GM12865 (cell line): Measurements from ENCODE around the gene RNF215.

Experiments
- DNase-seq: peaks from one replicate; pipeline ENCODE4 v3.0.0; 2010; ENCODE audit warnings: low read depth
- H3K4me3 ChIP-seq: 2 replicates; pipeline ENCODE4 v1.5.1; 2011; ENCODE audit warnings: mild to moderate bottlenecking, low read depth, low read length, control low read depth
- TF ChIP-seq, protein P1 (sequence below): IDR thresholded peaks from 2 replicates; pipeline ENCODE4 v1.5.1; 2011; ENCODE audit warnings: low read length, control low read depth, low read depth, inconsistent platforms; ENCODE audit not compliant: insufficient read depth; ENCODE audit errors: missing control alignments

The RNF215 gene

DNA sequence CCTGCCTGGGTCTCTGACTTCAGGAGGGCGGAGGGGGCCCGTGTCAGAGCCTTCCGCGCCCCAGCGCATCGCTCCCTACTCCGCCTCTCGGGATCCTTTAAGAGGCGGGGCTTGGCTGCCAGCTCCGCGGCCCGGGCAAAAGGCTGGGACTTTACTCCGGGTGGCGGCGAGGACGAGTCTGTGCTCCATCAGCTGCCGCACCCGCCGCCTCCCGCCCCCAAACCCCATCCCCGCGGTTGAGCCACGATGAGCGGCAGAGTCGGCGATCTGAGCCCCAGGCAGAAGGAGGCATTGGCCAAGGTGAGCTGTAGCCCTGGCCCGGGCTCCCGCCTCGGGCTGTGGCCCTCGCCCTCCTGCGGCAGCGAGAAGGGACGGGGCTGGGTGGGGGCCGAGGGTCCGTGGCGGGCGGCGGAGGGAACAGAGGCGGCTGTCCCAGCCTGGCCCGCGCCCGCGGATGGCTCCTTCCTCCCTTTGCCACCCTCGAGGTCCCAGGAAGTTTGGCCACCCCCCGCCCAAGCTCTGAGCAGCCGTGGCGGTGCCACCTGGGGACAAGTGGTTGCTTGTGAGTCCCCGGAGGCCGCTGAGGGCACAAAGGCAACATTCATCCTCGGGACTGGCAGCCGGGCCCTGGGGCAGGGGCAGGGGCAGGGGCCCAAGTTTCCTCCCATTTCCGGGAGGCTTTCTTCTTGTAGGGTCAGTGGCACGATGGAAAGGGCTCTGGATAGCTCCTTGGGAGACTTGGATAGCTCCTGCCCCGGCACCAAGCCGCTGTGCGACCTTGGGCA is 9.9 kb upstream of the RNF215 start, which contains the start of gene SEC14L2:
TSS of gene SEC14L2 (plus strand) at position 148 of the 785 bp plus-strand sequence. CDS start at position 247, 99 bp downstream.
- H3K4me3 ChIP-seq = peak within 1 kb of the TSS; percentile 24
- DNase-seq = peak; percentile 31
- TF ChIP-seq, protein P1, sequence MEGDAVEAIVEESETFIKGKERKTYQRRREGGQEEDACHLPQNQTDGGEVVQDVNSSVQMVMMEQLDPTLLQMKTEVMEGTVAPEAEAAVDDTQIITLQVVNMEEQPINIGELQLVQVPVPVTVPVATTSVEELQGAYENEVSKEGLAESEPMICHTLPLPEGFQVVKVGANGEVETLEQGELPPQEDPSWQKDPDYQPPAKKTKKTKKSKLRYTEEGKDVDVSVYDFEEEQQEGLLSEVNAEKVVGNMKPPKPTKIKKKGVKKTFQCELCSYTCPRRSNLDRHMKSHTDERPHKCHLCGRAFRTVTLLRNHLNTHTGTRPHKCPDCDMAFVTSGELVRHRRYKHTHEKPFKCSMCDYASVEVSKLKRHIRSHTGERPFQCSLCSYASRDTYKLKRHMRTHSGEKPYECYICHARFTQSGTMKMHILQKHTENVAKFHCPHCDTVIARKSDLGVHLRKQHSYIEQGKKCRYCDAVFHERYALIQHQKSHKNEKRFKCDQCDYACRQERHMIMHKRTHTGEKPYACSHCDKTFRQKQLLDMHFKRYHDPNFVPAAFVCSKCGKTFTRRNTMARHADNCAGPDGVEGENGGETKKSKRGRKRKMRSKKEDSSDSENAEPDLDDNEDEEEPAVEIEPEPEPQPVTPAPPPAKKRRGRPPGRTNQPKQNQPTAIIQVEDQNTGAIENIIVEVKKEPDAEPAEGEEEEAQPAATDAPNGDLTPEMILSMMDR = no peak

DNA sequence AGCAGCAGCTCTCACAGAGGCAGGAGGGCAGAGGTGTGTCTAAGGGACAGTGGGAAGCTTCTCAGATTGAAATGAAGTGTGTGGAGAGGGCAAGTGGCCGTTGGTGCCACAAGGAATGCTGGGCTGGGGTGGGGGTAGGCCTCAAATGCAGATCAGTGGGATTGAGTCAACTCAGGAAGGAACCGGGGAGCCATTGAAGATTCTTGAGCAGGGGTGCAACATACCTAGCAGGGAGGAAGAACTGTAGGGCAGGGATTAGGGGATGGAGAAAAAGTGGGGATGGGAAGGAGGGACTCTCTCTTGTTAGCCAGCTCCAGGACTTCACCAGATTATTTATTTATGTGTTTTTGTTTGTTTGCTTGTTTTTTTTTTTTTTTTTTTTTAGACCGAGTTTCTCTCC is 6.7 kb upstream of the RNF215 start:
- DNase-seq = no peak
- TF ChIP-seq, protein P1 = no peak

GRCh38 chr22:30393322-30393680 is 6.1 kb upstream of the RNF215 start:
- TF ChIP-seq, protein P1 = no peak
- H3K4me3 ChIP-seq = no peak overlapping the region
- no peak for DNase-seq

More for the DNA sequence above, 6.7 kb upstream of the RNF215 start:
- H3K4me3 ChIP-seq = no peak overlapping the region

- TF ChIP-seq, protein P1 = no peak
- no peak overlapping the region for H3K4me3 ChIP-seq
These were observed 5.6 kb upstream of the RNF215 start for GRCh38 chr22:30392661-30393321.

DNA sequence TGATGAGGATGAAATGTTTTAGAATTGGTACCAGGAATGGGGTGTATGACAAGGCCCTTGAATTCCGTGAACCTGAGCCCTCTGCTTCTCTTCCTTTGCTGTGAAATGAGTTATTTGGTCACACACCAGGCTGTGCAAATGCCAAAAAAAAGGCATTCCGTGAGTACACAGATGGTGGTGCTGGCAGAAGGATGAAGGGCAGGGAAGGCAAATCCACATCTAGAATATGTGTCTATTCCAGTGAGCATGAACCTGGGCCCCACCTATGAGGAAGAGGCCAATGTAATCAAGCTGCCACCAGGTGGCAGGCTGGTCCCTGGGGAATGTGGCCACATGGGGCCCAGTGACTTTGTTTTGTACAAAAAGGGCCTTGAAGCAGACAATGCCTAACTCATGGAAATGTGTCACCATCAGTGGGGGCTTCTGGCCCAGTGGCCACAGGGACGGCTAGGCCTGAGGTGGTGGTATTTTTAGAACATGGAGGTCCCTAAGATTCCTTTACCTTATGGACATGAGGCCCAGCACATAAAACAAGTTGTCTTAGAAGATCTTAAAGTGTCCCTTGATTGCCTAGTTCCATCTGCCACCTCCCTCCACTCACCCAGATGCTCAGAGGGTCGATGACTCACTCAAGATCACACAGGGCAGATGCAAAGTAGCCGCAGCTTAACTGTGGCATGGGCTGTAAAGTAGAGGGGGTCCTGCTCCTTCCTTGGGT is 3.9 kb upstream of the RNF215 start:
- DNase-seq = peak; percentile 89
- H3K4me3 ChIP-seq = no peak overlapping the region
- TF ChIP-seq, protein P1 = peak; percentile 83

More at GRCh38 chr22:30392661-30393321, 5.6 kb upstream of the RNF215 start:
- DNase-seq = peak; percentile 41

DNA sequence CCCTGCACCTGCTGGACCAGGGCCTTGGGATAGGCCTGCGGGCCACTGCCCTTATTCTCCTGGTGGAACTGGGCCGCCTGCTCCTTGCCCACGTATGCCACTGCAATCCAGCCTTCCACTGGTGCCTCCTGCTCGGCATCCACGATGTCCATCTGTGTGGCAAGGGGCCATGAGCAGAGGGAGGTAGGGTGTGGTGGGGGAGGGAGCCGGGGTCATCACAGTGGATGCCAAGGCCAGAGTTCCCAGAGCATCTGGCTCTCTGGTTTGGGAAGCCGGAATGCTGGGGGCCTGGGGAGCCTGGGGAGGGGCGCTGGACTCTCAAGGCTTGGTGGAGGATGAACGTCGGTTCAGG is 627 bp downstream of the RNF215 start:
- TF ChIP-seq, protein P1 = no peak
- peak overlapping the region; percentile 64 for H3K4me3 ChIP-seq
- DNase-seq = no peak
